Spleen (tissue), 7 donors: ENCODE measurements around the gene ZNF226.
"Not testable (repeated sequence)": the region's sequence is repeated elsewhere in the genome, so short reads cannot be mapped to it uniquely, and the experiment has no call there.

Experiments
- CTCF ChIP-seq, 11 experiments: fragments of 200-600 bp in 7 of 11; fragments of 450-650 bp in 4 of 11; sonication (generic) in 4 of 11; IDR thresholded peaks in 8 of 11; conservative IDR thresholded peaks in 3 of 11; 1 replicate in 7 of 11; 2 replicates in 4 of 11; pipeline versions ENCODE4 v1.4.0 to v1.8.0; 2016 to 2021; ENCODE audit warnings: antibody characterized with exemption in 11 of 11, inconsistent platforms in 4 of 11, mild to moderate bottlenecking in 1 of 11
- POLR2A ChIP-seq, 3 donors: fragments of 450-650 bp; IDR thresholded peaks; one replicate each; pipeline ENCODE4 v1.5.1; 2017; ENCODE audit warnings: antibody characterized with exemption in 3 of 3, mild to moderate bottlenecking in 1 of 3
- donor health status: DM: no; HTN: no; CAD: no; lungs with moderate emphysema.
- donor health status: DM: no; HTN: no; CAD: no.
- donor health status: DM: no; HTN: no; CAD: no.

- TF ChIP-seq CTCF (IDR thresholded peaks at IDR 0.05 in 8 of 11, conservative IDR thresholded peaks at IDR 0.05 in 3 of 11); POLR2A (IDR thresholded peaks at IDR 0.05): not testable (repeated sequence)
These were observed 5.8 kb downstream of the ZNF226 start for GRCh38 chr19:44170660-44171059.
